TTC549 (cell line): ENCODE measurements around the gene ABHD14A.
"Not testable (repeated sequence)": the region's sequence is repeated elsewhere in the genome, so short reads cannot be mapped to it uniquely, and the experiment has no call there.

Experiments
- FAIRE-seq: peaks from 2 replicates; lab custom pipeline; 2012; peaks lifted over from hg19 to GRCh38; lab: Jason Lieb, UNC

The ABHD14A gene

DNA sequence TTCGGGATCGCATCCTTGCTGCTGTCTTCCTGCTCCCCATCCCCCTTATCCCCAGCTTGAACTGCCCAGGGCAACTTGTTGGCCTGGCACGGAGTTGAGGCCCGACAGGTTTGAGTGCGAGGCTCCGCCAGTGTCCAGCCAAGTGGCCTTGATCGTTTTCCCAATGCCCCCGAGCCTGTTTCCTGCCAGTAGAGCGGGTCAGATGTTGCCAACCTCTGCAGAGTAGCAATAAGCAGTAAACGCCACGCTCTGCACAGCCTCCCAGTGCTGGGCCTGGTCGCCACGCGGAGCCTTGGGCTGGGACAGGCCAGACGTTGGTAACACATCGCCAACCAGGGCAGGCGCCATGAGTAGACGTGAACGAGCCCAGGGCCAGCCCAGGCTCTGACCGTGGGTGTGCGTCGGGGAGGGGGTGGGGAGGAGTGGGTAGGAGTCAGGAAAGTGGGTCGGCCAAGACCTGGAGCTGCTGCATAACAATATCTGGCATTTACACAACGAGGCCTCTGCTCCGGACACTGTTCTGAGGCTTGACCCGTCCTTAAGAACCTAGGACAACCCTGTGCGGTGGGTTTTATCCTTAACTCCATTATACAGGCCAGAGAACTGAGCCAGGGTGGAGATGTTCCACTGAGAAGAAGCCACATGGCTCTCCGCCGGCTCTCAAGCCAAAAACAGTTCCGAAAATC is 444 bp upstream of the ABHD14A start:
- FAIRE-seq: no peak

GRCh38 chr3:51975852-51976549 is 1.1 kb downstream of the ABHD14A start:
- no peak for FAIRE-seq

DNA sequence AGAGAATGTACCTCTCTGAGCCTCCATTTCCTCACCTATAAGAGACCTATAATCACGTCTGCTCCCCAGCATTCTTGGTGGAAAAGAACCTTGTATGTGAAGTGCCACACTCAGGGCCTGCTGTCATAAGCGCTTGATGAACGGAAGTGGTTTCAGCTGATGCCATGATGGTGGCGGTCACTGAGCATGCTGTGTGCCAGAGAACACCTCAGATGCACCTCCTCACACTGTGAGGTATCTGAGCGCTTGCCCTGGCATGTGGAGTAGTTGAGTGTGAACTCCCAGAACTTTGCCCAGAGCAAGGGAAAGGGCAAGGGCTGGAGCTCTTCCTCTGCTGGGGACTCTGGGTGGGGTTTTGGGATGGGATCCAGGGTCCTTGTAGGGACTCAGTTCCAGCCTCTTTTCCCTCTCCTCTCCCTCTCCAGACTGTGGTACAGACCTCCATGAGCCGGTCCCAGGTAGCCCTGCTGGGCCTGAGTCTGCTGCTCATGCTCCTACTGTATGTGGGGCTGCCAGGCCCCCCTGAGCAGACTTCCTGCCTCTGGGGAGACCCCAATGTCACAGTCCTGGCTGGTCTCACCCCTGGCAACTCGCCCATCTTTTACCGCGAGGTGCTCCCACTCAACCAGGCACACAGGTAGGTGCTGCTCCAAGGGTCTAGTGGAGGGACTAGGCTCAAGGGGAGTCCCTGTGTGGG is 2.7 kb downstream of the ABHD14A start:
- no peak for FAIRE-seq

DNA sequence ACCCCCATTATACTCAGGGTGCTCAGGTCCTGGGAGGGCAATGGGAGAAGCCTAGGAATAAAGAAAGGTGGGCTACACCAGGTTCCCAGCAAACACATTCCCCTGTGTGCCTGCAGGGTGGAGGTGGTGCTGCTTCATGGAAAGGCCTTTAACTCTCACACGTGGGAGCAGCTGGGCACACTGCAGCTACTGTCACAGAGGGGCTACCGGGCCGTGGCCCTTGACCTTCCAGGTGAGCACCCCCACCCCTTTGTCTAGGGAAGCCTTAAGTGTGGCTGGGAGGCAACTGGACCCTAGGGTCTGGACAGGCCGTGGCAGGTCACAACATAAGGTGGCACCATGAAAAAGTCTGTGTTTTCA is 3.3 kb downstream of the ABHD14A start:
- FAIRE-seq: no peak

GRCh38 chr3:51980253-51980652 is 5.4 kb downstream of the ABHD14A start:
- FAIRE-seq: no peak

GRCh38 chr3:51982352-51982837 is 7.5 kb downstream of the ABHD14A start:
- no peak for FAIRE-seq

DNA sequence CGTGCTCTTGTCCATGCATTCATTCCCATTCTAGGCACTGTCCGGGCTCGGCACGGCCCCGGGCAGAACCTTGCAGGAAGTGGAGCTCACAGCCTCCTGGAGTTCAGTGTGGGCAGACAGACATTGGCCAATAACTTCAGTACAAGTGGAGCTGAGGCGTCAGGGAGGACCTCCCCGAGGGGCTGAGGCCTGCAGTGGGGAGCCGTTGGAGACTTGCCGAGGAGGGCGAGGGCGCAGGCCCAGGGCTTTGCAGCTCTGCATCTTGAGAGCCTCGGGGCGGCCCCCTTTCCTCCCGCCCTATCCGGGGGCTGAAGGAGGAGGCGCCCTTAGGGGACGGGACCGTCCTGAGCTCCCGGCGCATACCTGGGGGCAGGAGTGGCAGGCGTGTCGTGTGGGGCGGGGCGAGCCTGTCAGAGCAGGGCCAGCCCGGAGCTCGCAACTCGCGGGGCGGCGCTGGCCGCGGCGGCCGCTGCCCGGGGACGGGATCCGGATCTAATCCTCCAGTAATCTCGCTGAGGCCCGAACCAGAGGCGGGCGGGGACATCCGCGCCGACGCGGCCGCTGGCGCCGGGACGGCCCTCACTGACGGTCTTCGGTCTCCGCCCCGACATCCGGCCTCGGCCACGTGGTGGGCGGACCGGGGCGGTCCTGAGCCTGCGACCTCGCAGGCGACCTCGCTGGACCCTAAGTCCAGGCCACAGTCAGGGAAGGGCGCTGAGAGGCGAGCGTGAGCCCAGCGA is 8.1 kb downstream of the ABHD14A start, which contains the start of gene ACY1:
TSS of gene ACY1 (plus strand) at position 698 of the 740 bp plus-strand sequence. CDS start 530 bp downstream, outside the sequence.
- no peak for FAIRE-seq

GRCh38 chr3:51983578-51984268 is 8.9 kb downstream of the ABHD14A start:
- FAIRE-seq: no peak

DNA sequence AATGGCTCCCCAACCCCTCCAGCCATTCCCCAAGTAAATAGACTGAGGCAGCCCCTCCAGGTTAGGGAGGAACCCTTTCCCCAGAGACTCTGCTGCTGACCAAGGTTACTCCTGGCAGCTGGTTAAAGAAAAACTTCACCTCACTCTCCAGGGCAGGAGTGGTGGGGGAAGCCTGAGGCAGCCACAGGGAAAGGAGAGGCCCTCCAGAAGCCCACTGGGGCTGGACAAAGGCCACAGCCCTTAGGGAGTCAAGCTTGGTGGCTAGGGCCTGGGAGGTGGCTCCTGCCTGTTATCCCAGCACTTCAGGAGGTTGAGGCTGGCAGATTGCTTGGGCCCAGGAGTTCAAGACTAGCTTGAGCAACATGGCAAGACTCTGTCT is 9.4 kb downstream of the ABHD14A start:
- no peak for FAIRE-seq

GRCh38 chr3:51985063-51985462 is 10.2 kb downstream of the ABHD14A start:
- FAIRE-seq: no peak

DNA sequence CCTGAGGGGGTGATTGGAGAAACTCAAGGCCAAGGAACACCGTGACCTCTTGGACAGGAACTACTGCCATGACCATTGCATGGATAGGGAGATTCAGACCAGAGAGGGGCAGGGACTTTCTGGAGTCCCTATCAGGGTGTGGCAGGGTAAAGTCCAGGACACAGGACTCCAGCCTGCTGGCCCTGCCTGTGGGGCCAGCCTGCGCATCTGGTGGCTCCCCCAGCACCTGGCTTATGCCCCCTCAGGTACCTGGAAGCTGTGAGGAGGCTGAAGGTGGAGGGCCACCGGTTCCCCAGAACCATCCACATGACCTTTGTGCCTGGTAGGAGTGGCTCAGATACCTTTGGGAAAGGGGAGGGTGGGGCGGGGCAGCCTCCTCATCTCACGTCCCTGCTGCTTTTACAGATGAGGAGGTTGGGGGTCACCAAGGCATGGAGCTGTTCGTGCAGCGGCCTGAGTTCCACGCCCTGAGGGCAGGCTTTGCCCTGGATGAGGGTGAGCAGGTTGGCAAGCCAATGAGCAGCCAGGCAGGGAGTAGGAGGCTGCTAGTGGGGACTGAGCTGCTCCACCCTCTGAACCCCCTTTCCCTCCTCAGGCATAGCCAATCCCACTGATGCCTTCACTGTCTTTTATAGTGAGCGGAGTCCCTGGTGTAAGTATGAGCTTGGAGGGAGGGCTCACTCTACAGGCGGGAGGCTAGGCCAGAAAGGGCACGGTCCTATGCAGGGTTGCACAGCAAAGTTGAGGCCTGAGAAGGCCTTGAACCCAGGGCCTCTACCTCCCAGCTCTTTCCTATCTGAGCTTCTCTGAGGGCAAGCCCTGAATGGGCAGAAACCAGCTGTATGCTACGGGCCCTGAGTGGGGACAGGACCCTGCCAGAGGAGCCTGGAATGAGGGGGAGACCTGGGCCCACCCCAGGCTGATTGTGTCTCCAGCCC is 11.4 kb downstream of the ABHD14A start:
- FAIRE-seq: no peak

GRCh38 chr3:51987568-51987967 is 12.7 kb downstream of the ABHD14A start:
- FAIRE-seq: no peak

- no peak for FAIRE-seq
Observed at GRCh38 chr3:51988286-51989146, 13.7 kb downstream of the ABHD14A start.

- FAIRE-seq: not testable (repeated sequence)
Observed at GRCh38 chr3:51990501-51990971, 15.7 kb downstream of the ABHD14A start.

GRCh38 chr3:51992017-51992682 is 17.3 kb downstream of the ABHD14A start:
- no peak for FAIRE-seq

GRCh38 chr3:51993657-51994056 is 18.8 kb downstream of the ABHD14A start:
- not testable (repeated sequence) for FAIRE-seq

DNA sequence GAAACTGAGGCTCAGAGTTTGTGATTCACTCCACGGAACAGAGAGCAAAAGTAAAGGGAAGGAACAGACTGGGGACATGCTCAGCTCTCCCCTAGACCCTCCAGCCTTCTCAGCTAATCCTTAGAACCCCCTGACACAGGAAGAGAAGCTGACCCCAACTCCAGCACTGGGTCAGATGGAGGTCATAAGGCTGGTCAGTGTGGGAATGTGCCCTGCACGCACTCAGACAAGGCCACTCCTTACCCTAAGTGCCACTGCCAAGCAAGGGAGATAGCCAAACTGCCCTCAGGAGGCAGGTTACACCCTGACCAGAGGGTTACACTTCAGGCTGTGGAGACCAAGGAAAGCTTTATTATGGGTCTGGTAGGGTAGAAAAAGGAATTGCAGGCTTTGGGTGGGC is 19.7 kb downstream of the ABHD14A start:
- FAIRE-seq: no peak

GRCh38 chr3:51995346-51996163 is 20.7 kb downstream of the ABHD14A start, which contains the start of gene RPL29:
RPL29 (minus strand) TSS chr3:51995895; CDS start chr3:51995461, 434 bp downstream.
- peak; percentile 77 for FAIRE-seq
